ENCODE results near the gene FAM3C.

The FAM3C gene

GRCh38 chr7:121390617-121391016, 5.5 kb downstream of the FAM3C start:
- Histone ChIP-seq H3K4me3 (ENCODE audit: low read depth, low read length) (no peak overlapping the region), H3K27me3 (no peaks in the 10 kb centered on the region), H3K36me3 (peaks cover 5% of the 10 kb centered on the region), H3K9me3 (no peaks in the 10 kb centered on the region), H3K4me1 (no peaks in the 10 kb centered on the region; the same call in 1 of the 2 replicates)
- DNase-seq, result no peak
- TF ChIP-seq CTCF (IDR thresholded peaks at IDR 0.05; ENCODE audit: low read depth, low read length), result no peak

DNA sequence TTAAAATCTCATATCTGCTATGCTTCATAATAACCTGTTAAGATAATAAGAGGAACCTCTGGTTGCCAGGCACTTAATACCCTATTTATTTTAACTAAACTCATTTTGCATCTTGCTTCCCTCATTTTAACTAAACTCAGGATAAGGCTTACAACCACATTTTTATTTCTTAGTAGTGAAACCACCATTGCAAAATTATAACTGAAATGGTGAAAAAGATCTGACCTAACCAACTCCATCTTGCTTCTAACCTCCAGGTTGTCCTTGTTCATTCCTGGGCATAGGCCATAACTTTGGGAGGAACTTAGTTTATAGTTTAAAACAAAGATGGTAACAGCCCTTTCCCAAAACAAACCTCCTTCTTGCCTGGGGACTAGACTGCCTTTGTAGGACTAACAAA, 6.0 kb downstream of the FAM3C start:
- H3K27me3 ChIP-seq, result no peaks in the 10 kb centered on the region
- H3K4me3 ChIP-seq (ENCODE audit: low read depth, low read length), result no peak overlapping the region
- no peak for DNase-seq
- no peaks in the 10 kb centered on the region; the same call in 1 of the 2 replicates for H3K4me1 ChIP-seq
- H3K9me3 ChIP-seq, result no peaks in the 10 kb centered on the region
- no peak for TF ChIP-seq CTCF (IDR thresholded peaks at IDR 0.05; ENCODE audit: low read depth, low read length)
- H3K36me3 ChIP-seq, result peaks cover 5% of the 10 kb centered on the region

GRCh38 chr7:121388950-121389349, 7.2 kb downstream of the FAM3C start:
- no peaks in the 10 kb centered on the region for H3K27me3 ChIP-seq
- no peak for TF ChIP-seq CTCF (IDR thresholded peaks at IDR 0.05; ENCODE audit: low read depth, low read length)
- no peak overlapping the region for H3K4me3 ChIP-seq (ENCODE audit: low read depth, low read length)
- DNase-seq, result no peak
- H3K4me1 ChIP-seq, result no peaks in the 10 kb centered on the region; the same call in 1 of the 2 replicates
- H3K36me3 ChIP-seq, result peaks cover 5% of the 10 kb centered on the region
- no peaks in the 10 kb centered on the region for H3K9me3 ChIP-seq

DNA sequence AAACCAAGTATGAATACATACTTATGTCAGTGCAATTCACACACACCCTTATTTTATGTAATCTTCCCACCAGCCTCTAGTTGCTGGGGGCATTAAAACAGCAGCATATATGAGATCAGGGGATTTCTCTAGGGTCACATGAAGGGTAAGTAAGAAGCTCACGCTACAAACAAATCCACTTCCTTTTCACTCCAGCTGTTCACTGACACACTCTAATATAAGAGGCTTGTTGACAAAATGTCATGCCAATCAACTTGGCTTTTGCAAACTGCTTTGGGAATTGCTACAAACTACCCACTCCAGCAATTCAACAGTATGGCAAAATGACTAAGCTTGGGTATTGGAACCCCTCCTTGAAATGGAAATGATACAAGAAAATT, 10.3 kb downstream of the FAM3C start:
- 0 out of 2 replicates have a peak, but pooled peaks cover 2% of the 10 kb centered on the region for H3K36me3 ChIP-seq
- no peak for TF ChIP-seq CTCF (IDR thresholded peaks at IDR 0.05; ENCODE audit: low read depth, low read length)
- DNase-seq, result no peak

DNA sequence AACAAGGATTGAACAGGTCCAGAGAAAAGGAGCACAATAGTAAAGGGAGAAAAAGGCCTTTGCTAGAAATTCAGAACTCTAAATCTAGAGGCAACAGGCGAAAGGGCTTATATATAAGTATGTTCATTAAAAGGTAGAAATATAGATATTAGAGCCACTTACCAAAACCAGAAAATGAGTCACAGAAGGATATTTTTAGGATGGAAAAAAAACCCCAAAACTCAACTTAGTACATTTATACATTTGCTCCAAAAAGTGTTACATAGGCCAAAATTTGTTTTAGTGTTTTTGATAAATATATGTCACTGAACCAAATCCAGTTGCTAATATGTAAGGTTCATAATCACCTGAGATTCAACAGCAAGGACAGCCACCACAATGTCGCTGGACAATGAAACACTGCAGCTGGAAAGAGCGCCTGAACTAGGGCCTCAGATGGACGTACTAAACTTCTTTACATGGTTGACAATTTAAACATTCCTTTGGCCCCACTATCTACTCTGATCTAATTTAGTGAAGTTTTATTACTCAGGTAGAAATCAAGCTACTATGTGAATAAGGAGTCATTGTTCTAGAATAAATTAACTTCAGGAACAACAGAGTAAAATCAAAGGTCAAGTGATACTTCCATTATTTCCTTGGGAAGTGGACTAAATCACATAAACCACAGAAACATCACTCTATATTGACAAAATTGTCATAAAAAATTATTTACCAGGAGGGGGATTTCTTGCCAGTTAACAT, 10.9 kb downstream of the FAM3C start:
- no peaks in the 10 kb centered on the region for H3K9me3 ChIP-seq
- DNase-seq, result no peak
- no peak overlapping the region for H3K4me3 ChIP-seq (ENCODE audit: low read depth, low read length)
- H3K36me3 ChIP-seq, result 0 out of 2 replicates have a peak, but pooled peaks cover 3% of the 10 kb centered on the region
- TF ChIP-seq CTCF (IDR thresholded peaks at IDR 0.05; ENCODE audit: low read depth, low read length), result no peak
- no peaks in the 10 kb centered on the region; the same call in 1 of the 2 replicates for H3K4me1 ChIP-seq
- H3K27me3 ChIP-seq, result no peaks in the 10 kb centered on the region

More for the DNA sequence above, 10.3 kb downstream of the FAM3C start:
- Histone ChIP-seq H3K4me3 (ENCODE audit: low read depth, low read length) (no peak overlapping the region), H3K27me3 (no peaks in the 10 kb centered on the region), H3K9me3 (no peaks in the 10 kb centered on the region), H3K4me1 (no peaks in the 10 kb centered on the region; the same call in 1 of the 2 replicates)

GRCh38 chr7:121384265-121384664, 11.8 kb downstream of the FAM3C start:
- Histone ChIP-seq H3K9me3 (no peaks in the 10 kb centered on the region), H3K36me3 (0 out of 2 replicates have a peak, but pooled peaks cover 3% of the 10 kb centered on the region), H3K4me3 (ENCODE audit: low read depth, low read length) (no peak overlapping the region), H3K27me3 (no peaks in the 10 kb centered on the region), H3K4me1 (no peaks in the 10 kb centered on the region; the same call in 1 of the 2 replicates)
- no peak for TF ChIP-seq CTCF (IDR thresholded peaks at IDR 0.05; ENCODE audit: low read depth, low read length)
- no peak for DNase-seq

Data from BE2C (cell line).